Neural crest cell (in vitro differentiated cells): ENCODE measurements around the gene ENO2. TPM values are rescaled to one million over a fixed set of nuclear protein-coding genes. Genes with fewer than 3 reads are reported as not detected.

ENCODE experiments used
- DNase-seq: peaks from one replicate; pipeline ENCODE4 v3.0.0; 2021; ENCODE audit warnings: low read depth, mixed read lengths, low spot score
- H3K27ac Mint-ChIP-seq: one replicate; pipeline ENCODE4 v1.8.0; 2021; ENCODE audit warnings: mild to moderate bottlenecking, mixed read lengths; ENCODE audit not compliant: unreplicated experiment
- H3K27me3 Mint-ChIP-seq: 2 replicates; pipeline ENCODE4 v1.8.0; 2021; ENCODE audit warnings: low read depth, mild to moderate bottlenecking, mixed read lengths
- H3K36me3 Mint-ChIP-seq: 2 replicates; pipeline ENCODE4 v1.8.0; 2021; ENCODE audit warnings: low read depth, mild to moderate bottlenecking, mixed read lengths
- H3K4me1 Mint-ChIP-seq: 2 replicates; pipeline ENCODE4 v1.8.0; 2021; ENCODE audit warnings: mixed read lengths
- H3K4me3 Mint-ChIP-seq: one replicate; pipeline ENCODE4 v1.8.0; 2021; ENCODE audit warnings: mild to moderate bottlenecking, mixed read lengths
- H3K9me3 Mint-ChIP-seq: 2 replicates; pipeline ENCODE4 v1.8.0; 2021; ENCODE audit warnings: mixed read lengths
- total RNA-seq: library from RNA; stranded (reverse); gene quantifications from 2 replicates; pipeline ENCODE4 v1.2.1, GENCODE V29; 2021
- TF ChIP-seq, protein P1 (sequence below): fragments of 200-600 bp; sonication (generic); conservative IDR thresholded peaks from 2 replicates; pipeline ENCODE4 v1.5.0; 2021; ENCODE audit warnings: antibody characterized with exemption, mild to moderate bottlenecking

ENO2 gene
- total RNA-seq, 1 donor from 2014 or later, result 68.4 TPM

DNA sequence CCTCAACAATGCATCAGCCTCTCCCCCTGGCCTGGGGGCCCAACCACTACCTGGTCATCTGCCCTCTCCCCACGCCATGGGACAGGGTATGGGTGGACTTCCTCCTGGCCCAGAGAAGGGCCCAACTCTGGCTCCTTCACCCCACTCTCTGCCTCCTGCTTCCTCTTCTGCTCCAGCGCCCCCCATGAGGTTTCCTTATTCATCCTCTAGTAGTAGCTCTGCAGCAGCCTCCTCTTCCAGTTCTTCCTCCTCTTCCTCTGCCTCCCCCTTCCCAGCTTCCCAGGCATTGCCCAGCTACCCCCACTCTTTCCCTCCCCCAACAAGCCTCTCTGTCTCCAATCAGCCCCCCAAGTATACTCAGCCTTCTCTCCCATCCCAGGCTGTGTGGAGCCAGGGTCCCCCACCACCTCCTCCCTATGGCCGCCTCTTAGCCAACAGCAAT is 21.8 kb downstream of the ENO2 start:
- peak overlapping the region; percentile 81 for H3K4me3 Mint-ChIP-seq

DNA sequence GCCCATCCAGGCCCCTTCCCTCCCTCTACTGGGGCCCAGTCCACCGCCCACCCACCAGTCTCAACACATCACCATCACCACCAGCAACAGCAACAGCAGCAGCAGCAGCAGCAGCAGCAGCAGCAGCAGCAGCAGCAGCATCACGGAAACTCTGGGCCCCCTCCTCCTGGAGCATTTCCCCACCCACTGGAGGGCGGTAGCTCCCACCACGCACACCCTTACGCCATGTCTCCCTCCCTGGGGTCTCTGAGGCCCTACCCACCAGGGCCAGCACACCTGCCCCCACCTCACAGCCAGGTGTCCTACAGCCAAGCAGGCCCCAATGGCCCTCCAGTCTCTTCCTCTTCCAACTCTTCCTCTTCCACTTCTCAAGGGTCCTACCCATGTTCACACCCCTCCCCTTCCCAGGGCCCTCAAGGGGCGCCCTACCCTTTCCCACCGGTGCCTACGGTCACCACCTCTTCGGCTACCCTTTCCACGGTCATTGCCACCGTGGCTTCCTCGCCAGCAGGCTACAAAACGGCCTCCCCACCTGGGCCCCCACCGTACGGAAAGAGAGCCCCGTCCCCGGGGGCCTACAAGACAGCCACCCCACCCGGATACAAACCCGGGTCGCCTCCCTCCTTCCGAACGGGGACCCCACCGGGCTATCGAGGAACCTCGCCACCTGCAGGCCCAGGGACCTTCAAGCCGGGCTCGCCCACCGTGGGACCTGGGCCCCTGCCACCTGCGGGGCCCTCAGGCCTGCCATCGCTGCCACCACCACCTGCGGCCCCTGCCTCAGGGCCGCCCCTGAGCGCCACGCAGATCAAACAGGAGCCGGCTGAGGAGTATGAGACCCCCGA is 22.5 kb downstream of the ENO2 start:
- no peak overlapping the region for H3K27ac Mint-ChIP-seq
- DNase-seq, result no peak
- H3K9me3 Mint-ChIP-seq, result no peaks in the 10 kb centered on the region
- TF ChIP-seq, protein P1, sequence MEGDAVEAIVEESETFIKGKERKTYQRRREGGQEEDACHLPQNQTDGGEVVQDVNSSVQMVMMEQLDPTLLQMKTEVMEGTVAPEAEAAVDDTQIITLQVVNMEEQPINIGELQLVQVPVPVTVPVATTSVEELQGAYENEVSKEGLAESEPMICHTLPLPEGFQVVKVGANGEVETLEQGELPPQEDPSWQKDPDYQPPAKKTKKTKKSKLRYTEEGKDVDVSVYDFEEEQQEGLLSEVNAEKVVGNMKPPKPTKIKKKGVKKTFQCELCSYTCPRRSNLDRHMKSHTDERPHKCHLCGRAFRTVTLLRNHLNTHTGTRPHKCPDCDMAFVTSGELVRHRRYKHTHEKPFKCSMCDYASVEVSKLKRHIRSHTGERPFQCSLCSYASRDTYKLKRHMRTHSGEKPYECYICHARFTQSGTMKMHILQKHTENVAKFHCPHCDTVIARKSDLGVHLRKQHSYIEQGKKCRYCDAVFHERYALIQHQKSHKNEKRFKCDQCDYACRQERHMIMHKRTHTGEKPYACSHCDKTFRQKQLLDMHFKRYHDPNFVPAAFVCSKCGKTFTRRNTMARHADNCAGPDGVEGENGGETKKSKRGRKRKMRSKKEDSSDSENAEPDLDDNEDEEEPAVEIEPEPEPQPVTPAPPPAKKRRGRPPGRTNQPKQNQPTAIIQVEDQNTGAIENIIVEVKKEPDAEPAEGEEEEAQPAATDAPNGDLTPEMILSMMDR, result no peak
- peaks cover 19% of the 10 kb centered on the region for H3K36me3 Mint-ChIP-seq
- H3K27me3 Mint-ChIP-seq, result peaks cover 12% of the 10 kb centered on the region
- peaks cover 32% of the 10 kb centered on the region for H3K4me1 Mint-ChIP-seq
- peak overlapping the region; percentile 81 for H3K4me3 Mint-ChIP-seq

More for the DNA sequence above, 21.8 kb downstream of the ENO2 start:
- Mint-ChIP-seq H3K27me3 (peaks cover 10% of the 10 kb centered on the region), H3K9me3 (no peaks in the 10 kb centered on the region), H3K4me1 (peaks cover 32% of the 10 kb centered on the region), H3K36me3 (peaks cover 19% of the 10 kb centered on the region), H3K27ac (no peak overlapping the region)
- no peak for DNase-seq
- TF ChIP-seq, protein P1, result no peak

DNA sequence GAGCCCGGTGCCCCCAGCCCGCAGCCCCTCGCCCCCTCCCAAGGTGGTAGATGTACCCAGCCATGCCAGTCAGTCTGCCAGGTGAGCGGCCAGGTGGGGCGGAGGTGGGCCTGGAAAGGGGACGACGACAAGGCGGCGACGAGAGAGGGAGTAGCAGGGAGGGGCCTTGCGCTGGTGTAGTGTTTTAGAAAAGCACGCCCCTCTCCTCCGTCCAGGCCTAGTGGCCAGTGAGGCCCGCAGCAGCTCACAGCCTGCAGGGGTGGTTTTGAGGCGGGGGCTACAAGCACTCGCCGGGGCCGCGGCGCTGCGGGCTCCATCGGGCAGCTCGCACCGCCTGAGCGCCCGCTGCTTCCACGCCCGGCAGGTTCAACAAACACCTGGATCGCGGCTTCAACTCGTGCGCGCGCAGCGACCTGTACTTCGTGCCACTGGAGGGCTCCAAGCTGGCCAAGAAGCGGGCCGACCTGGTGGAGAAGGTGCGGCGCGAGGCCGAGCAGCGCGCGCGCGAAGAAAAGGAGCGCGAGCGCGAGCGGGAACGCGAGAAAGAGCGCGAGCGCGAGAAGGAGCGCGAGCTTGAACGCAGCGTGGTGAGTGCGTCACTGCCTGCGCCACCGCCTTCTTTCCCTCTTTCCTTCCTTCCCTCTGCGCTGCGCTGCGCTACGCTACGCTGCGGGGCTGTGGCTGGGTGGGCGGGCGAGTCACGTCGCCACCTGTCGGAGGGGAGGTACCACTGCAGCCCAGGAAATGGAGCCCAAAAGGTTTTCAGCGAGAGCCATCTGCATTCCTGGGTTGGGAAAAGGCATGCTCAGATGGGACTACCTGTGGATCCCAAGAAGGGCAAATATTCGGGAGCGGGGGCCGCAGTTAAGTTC is 23.3 kb downstream of the ENO2 start:
- H3K4me3 Mint-ChIP-seq, result peak overlapping the region; percentile 87
- no peaks in the 10 kb centered on the region for H3K9me3 Mint-ChIP-seq
- peaks cover 15% of the 10 kb centered on the region for H3K27me3 Mint-ChIP-seq
- TF ChIP-seq, protein P1, result peak; percentile 98
- H3K36me3 Mint-ChIP-seq, result peaks cover 19% of the 10 kb centered on the region
- peaks cover 31% of the 10 kb centered on the region for H3K4me1 Mint-ChIP-seq
- peak overlapping the region; percentile 96 for H3K27ac Mint-ChIP-seq
- DNase-seq, result peak; percentile 87

DNA sequence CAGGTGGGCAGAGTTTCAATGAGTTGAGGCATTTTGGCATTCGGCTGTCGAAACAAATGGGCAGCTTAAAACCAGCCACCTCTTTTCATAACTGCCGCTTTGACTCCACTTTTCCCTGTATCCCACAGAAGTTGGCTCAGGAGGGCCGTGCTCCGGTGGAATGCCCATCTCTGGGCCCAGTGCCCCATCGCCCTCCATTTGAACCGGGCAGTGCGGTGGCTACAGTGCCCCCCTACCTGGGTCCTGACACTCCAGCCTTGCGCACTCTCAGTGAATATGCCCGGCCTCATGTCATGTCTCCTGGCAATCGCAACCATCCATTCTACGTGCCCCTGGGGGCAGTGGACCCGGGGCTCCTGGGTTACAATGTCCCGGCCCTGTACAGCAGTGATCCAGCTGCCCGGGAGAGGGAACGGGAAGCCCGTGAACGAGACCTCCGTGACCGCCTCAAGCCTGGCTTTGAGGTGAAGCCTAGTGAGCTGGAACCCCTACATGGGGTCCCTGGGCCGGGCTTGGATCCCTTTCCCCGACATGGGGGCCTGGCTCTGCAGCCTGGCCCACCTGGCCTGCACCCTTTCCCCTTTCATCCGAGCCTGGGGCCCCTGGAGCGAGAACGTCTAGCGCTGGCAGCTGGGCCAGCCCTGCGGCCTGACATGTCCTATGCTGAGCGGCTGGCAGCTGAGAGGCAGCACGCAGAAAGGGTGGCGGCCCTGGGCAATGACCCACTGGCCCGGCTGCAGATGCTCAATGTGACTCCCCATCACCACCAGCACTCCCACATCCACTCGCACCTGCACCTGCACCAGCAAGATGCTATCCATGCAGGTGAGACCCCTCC is 24.2 kb downstream of the ENO2 start:
- DNase-seq, result no peak
- H3K4me3 Mint-ChIP-seq, result peak overlapping the region; percentile 87
- peaks cover 18% of the 10 kb centered on the region for H3K27me3 Mint-ChIP-seq
- peak overlapping the region; percentile 96 for H3K27ac Mint-ChIP-seq
- H3K36me3 Mint-ChIP-seq, result peaks cover 19% of the 10 kb centered on the region
- H3K4me1 Mint-ChIP-seq, result peaks cover 37% of the 10 kb centered on the region
- TF ChIP-seq, protein P1, result no peak
- H3K9me3 Mint-ChIP-seq, result no peaks in the 10 kb centered on the region

DNA sequence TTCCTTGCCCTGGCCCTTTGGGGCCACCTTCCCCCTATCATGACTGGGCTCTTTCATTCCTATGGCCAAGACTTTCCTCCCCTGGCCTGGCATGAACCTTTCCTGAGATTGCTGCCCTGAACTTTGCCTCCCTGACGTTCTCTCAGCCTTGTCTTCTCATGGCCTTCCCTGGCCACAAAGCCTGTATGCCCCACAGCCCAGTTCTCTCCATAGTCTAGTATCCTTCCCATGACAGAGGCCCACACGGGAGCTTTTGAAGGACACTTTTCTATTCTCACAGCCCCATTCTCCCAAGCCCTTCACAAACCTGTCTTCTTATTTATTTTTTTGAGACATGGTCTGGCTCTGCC is 24.8 kb downstream of the ENO2 start:
- peaks cover 41% of the 10 kb centered on the region for H3K4me1 Mint-ChIP-seq
- no peaks in the 10 kb centered on the region for H3K9me3 Mint-ChIP-seq
- no peak for DNase-seq
- peaks cover 23% of the 10 kb centered on the region for H3K27me3 Mint-ChIP-seq
- peak overlapping the region; percentile 91 for H3K27ac Mint-ChIP-seq
- H3K36me3 Mint-ChIP-seq, result peaks cover 15% of the 10 kb centered on the region
- TF ChIP-seq, protein P1, result no peak
- peak overlapping the region; percentile 80 for H3K4me3 Mint-ChIP-seq
